ENCODE measurements around the gene KDSR.

GRCh38 chr18:63363951-63364350, 3.1 kb downstream of the KDSR start:
- TF ChIP-seq POLR2A (IDR thresholded peaks at IDR 0.05; ENCODE audit: insufficient read depth in 1 of 2, low read depth in 2 of 2, low read length in 2 of 2) (no peak), TOE1 (CRISPR knock-in tag; IDR thresholded peaks at IDR 0.05) (no peak), ZFP36 (IDR thresholded peaks at IDR 0.05; ENCODE audit: borderline replicate concordance, low read depth, low read length, partially characterized antibody) (no peak), ZNF251 (CRISPR knock-in tag; IDR thresholded peaks at IDR 0.05) (no peak), ZNF792 (CRISPR knock-in tag; IDR thresholded peaks at IDR 0.05) (no peak), GABPA (IDR thresholded peaks at IDR 0.05; ENCODE audit: low read depth, low read length) (no peak), GABPA (CRISPR knock-in tag; IDR thresholded peaks at IDR 0.05; ENCODE audit: low read depth) (no peak), TRIM24 (CRISPR knock-in tag; IDR thresholded peaks at IDR 0.05) (no peak), ZNF687 (CRISPR knock-in tag; IDR thresholded peaks at IDR 0.05) (no peak), POLR2AphosphoS5 (IDR thresholded peaks at IDR 0.05; ENCODE audit: low read depth, low read length) (no peak), ZNF136 (CRISPR knock-in tag; IDR thresholded peaks at IDR 0.05; ENCODE audit: low read depth) (no peak), CTCF (CRISPR knock-in tag; IDR thresholded peaks at IDR 0.05) (no peak), CHD2 (IDR thresholded peaks at IDR 0.05; ENCODE audit: low read depth, low read length) (no peak), EP300 (IDR thresholded peaks at IDR 0.05; ENCODE audit: low read depth in 2 of 2, low read length in 2 of 2) (no peak), EP300 (CRISPR knock-in tag; IDR thresholded peaks at IDR 0.05; ENCODE audit: borderline replicate concordance) (no peak), RAD21 (CRISPR knock-in tag; IDR thresholded peaks at IDR 0.05) (no peak)

All from HepG2 (cell line).